ENCODE data around the gene CCDC102A. TPM values are rescaled to one million over a fixed set of nuclear protein-coding genes. Genes with fewer than 3 reads are reported as not detected.
A peak's percentile ranks its signal among the peaks of the same experiment; 100 is the strongest.

CCDC102A gene
- total RNA-seq, 1 donor from 2014 or later, result 11.3 TPM

- DNase-seq, result no peak
- Histone ChIP-seq H3K36me3 (peaks cover 4% of the 10 kb centered on the region), H3K4me1 (peaks cover 50% of the 10 kb centered on the region), H3K9me3 (replicated peaks) (no peaks in the 10 kb centered on the region), H3K4me3 (no peak overlapping the region), H3K27ac (replicated peaks) (peak overlapping the region; percentile 6), H3K27me3 (ENCODE audit: low read depth) (no peaks in the 10 kb centered on the region)
- intact Hi-C loops (cut with micrococcal nuclease), result no loop called here
- TF ChIP-seq, protein P1, sequence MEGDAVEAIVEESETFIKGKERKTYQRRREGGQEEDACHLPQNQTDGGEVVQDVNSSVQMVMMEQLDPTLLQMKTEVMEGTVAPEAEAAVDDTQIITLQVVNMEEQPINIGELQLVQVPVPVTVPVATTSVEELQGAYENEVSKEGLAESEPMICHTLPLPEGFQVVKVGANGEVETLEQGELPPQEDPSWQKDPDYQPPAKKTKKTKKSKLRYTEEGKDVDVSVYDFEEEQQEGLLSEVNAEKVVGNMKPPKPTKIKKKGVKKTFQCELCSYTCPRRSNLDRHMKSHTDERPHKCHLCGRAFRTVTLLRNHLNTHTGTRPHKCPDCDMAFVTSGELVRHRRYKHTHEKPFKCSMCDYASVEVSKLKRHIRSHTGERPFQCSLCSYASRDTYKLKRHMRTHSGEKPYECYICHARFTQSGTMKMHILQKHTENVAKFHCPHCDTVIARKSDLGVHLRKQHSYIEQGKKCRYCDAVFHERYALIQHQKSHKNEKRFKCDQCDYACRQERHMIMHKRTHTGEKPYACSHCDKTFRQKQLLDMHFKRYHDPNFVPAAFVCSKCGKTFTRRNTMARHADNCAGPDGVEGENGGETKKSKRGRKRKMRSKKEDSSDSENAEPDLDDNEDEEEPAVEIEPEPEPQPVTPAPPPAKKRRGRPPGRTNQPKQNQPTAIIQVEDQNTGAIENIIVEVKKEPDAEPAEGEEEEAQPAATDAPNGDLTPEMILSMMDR (IDR thresholded peaks at IDR 0.05; ENCODE audit: borderline replicate concordance), result no peak
Observed at GRCh38 chr16:57530522-57531252, 5.7 kb downstream of the CCDC102A start.

GRCh38 chr16:57530104-57530521, 6.3 kb downstream of the CCDC102A start:
- intact Hi-C loops (cut with micrococcal nuclease), result no loop called here
- Histone ChIP-seq H3K9me3 (replicated peaks) (no peaks in the 10 kb centered on the region), H3K27me3 (ENCODE audit: low read depth) (no peaks in the 10 kb centered on the region), H3K36me3 (peaks cover 4% of the 10 kb centered on the region), H3K27ac (replicated peaks) (peak overlapping the region; percentile 6), H3K4me1 (peaks cover 47% of the 10 kb centered on the region), H3K4me3 (no peak overlapping the region)
- TF ChIP-seq, protein P1 (IDR thresholded peaks at IDR 0.05; ENCODE audit: borderline replicate concordance), result no peak
- DNase-seq, result peak; percentile 18

GRCh38 chr16:57529391-57530103, 6.8 kb downstream of the CCDC102A start:
- intact Hi-C loops (cut with micrococcal nuclease), result no loop called here
- Histone ChIP-seq H3K36me3 (peaks cover 4% of the 10 kb centered on the region), H3K9me3 (replicated peaks) (no peaks in the 10 kb centered on the region), H3K27me3 (ENCODE audit: low read depth) (no peaks in the 10 kb centered on the region), H3K4me1 (peaks cover 47% of the 10 kb centered on the region), H3K4me3 (no peak overlapping the region), H3K27ac (replicated peaks) (peak overlapping the region; percentile 6)
- DNase-seq, result peak; percentile 7
- TF ChIP-seq, protein P1 (IDR thresholded peaks at IDR 0.05; ENCODE audit: borderline replicate concordance), result no peak

GRCh38 chr16:57528499-57529390, 7.6 kb downstream of the CCDC102A start:
- Histone ChIP-seq H3K9me3 (replicated peaks) (no peaks in the 10 kb centered on the region), H3K27me3 (ENCODE audit: low read depth) (no peaks in the 10 kb centered on the region), H3K4me1 (peaks cover 43% of the 10 kb centered on the region), H3K4me3 (no peak overlapping the region), H3K36me3 (peaks cover 4% of the 10 kb centered on the region), H3K27ac (replicated peaks) (no peak overlapping the region)
- TF ChIP-seq, protein P1 (IDR thresholded peaks at IDR 0.05; ENCODE audit: borderline replicate concordance), result no peak
- intact Hi-C loops (cut with micrococcal nuclease), result no loop called here
- DNase-seq, result peak; percentile 16
